Ectodermal cell (in vitro differentiated cells): ENCODE data around the gene SORCS3.

ENCODE experiments used
- H3K27ac ChIP-seq: 2 replicates; pipeline ENCODE4 v1.7.0; 2013; ENCODE audit warnings: mild to moderate bottlenecking, low read depth, low read length; ENCODE audit not compliant: insufficient read depth, poor library complexity, severe bottlenecking
- H3K27me3 ChIP-seq: 2 replicates; pipeline ENCODE4 v1.7.0; 2013; ENCODE audit warnings: mild to moderate bottlenecking, low read length; ENCODE audit not compliant: insufficient read depth, control insufficient read depth, poor library complexity, severe bottlenecking
- H3K36me3 ChIP-seq: one replicate; pipeline ENCODE4 v1.7.0; 2013; ENCODE audit warnings: low read length; ENCODE audit not compliant: control insufficient read depth, insufficient read depth
- H3K4me1 ChIP-seq: one replicate; pipeline ENCODE4 v1.7.0; 2013; ENCODE audit warnings: low read length; ENCODE audit not compliant: control insufficient read depth, insufficient read depth
- H3K4me3 ChIP-seq: 2 replicates; pipeline ENCODE4 v1.7.0; 2013; ENCODE audit warnings: low read depth, low read length, control low read depth; ENCODE audit not compliant: insufficient read depth
- H3K9me3 ChIP-seq: 2 replicates; pipeline ENCODE4 v1.7.0; 2013; ENCODE audit warnings: mild to moderate bottlenecking, low read length, moderate library complexity; ENCODE audit not compliant: control insufficient read depth
- WGBS, 2 experiments: methylation state at CpG; one replicate each; pipeline ENCODE4 v1.1.7; 2013; ENCODE audit warnings: missing lambda C conversion rate in 2 of 2; 5-methylcytosine and 5-hydroxymethylcytosine counted together

SORCS3 gene

GRCh38 chr10:104767282-104767681 lies 126.2 kb downstream of the SORCS3 start:
- no peaks in the 10 kb centered on the region for H3K27me3 ChIP-seq
- no peak overlapping the region for H3K4me3 ChIP-seq
- 71 to 84% methylated on average over 2 of the region's 2 CpGs for WGBS, 2 experiments
- H3K9me3 ChIP-seq: no peaks in the 10 kb centered on the region
- H3K4me1 ChIP-seq: no peaks in the 10 kb centered on the region
- no peak overlapping the region for H3K27ac ChIP-seq
- no peaks in the 10 kb centered on the region for H3K36me3 ChIP-seq

- Histone ChIP-seq H3K4me3 (no peak overlapping the region), H3K4me1 (no peaks in the 10 kb centered on the region), H3K9me3 (no peaks in the 10 kb centered on the region), H3K36me3 (no peaks in the 10 kb centered on the region), H3K27ac (no peak overlapping the region), H3K27me3 (no peaks in the 10 kb centered on the region)
- 83 to 94% methylated on average over 1 of the region's 1 CpG for WGBS, 2 experiments
Measured at GRCh38 chr10:104767745-104768144, 126.7 kb downstream of the SORCS3 start.

GRCh38 chr10:104773105-104773504 lies 132.0 kb downstream of the SORCS3 start:
- 89 to 91% methylated on average over 3 of the region's 3 CpGs for WGBS, 2 experiments
- no peak overlapping the region for H3K4me3 ChIP-seq

GRCh38 chr10:104774234-104774633 lies 133.1 kb downstream of the SORCS3 start:
- H3K9me3 ChIP-seq: no peaks in the 10 kb centered on the region
- H3K27ac ChIP-seq: no peak overlapping the region
- H3K4me1 ChIP-seq: no peaks in the 10 kb centered on the region
- no peaks in the 10 kb centered on the region for H3K36me3 ChIP-seq
- 74 to 87% methylated on average over 6 of the region's 6 CpGs for WGBS, 2 experiments
- H3K27me3 ChIP-seq: no peaks in the 10 kb centered on the region
- H3K4me3 ChIP-seq: no peak overlapping the region

More at GRCh38 chr10:104773105-104773504, 132.0 kb downstream of the SORCS3 start:
- Histone ChIP-seq H3K4me1 (no peaks in the 10 kb centered on the region), H3K36me3 (no peaks in the 10 kb centered on the region), H3K27me3 (no peaks in the 10 kb centered on the region), H3K9me3 (no peaks in the 10 kb centered on the region), H3K27ac (no peak overlapping the region)

GRCh38 chr10:104777086-104777799 lies 136.2 kb downstream of the SORCS3 start:
- Histone ChIP-seq H3K9me3 (no peaks in the 10 kb centered on the region), H3K27ac (no peak overlapping the region), H3K36me3 (no peaks in the 10 kb centered on the region), H3K4me1 (no peaks in the 10 kb centered on the region), H3K27me3 (no peaks in the 10 kb centered on the region), H3K4me3 (no peak overlapping the region)
- WGBS, 2 experiments: 86 to 92% methylated on average over 4 of the region's 4 CpGs

- Histone ChIP-seq H3K9me3 (no peaks in the 10 kb centered on the region), H3K27ac (no peak overlapping the region), H3K4me3 (no peak overlapping the region), H3K27me3 (no peaks in the 10 kb centered on the region), H3K4me1 (no peaks in the 10 kb centered on the region), H3K36me3 (no peaks in the 10 kb centered on the region)
- WGBS, 2 experiments: 92 to 100% methylated on average over 2 to 3 of the region's 3 CpGs
Measured at GRCh38 chr10:104778371-104778770, 137.3 kb downstream of the SORCS3 start.

GRCh38 chr10:104779701-104780100 lies 138.6 kb downstream of the SORCS3 start:
- Histone ChIP-seq H3K4me1 (no peaks in the 10 kb centered on the region), H3K27ac (no peak overlapping the region), H3K4me3 (no peak overlapping the region), H3K27me3 (no peaks in the 10 kb centered on the region), H3K9me3 (no peaks in the 10 kb centered on the region), H3K36me3 (no peaks in the 10 kb centered on the region)
- WGBS, 2 experiments: 87 to 92% methylated on average over 13 to 14 of the region's 14 CpGs

GRCh38 chr10:104780165-104780564 lies 139.1 kb downstream of the SORCS3 start:
- Histone ChIP-seq H3K27me3 (no peaks in the 10 kb centered on the region), H3K4me1 (no peaks in the 10 kb centered on the region), H3K9me3 (no peaks in the 10 kb centered on the region), H3K27ac (no peak overlapping the region), H3K36me3 (no peaks in the 10 kb centered on the region), H3K4me3 (no peak overlapping the region)
- 92 to 96% methylated on average over 5 of the region's 5 CpGs for WGBS, 2 experiments

- Histone ChIP-seq H3K27me3 (no peaks in the 10 kb centered on the region), H3K4me1 (no peaks in the 10 kb centered on the region), H3K9me3 (no peaks in the 10 kb centered on the region), H3K27ac (no peak overlapping the region), H3K4me3 (no peak overlapping the region), H3K36me3 (no peaks in the 10 kb centered on the region)
- 93 to 100% methylated on average over 1 of the region's 1 CpG for WGBS, 2 experiments
Measured at GRCh38 chr10:104780946-104781595, 140.0 kb downstream of the SORCS3 start.

- H3K9me3 ChIP-seq: no peaks in the 10 kb centered on the region
- H3K27ac ChIP-seq: no peak overlapping the region
- H3K4me1 ChIP-seq: peaks cover 3% of the 10 kb centered on the region
- WGBS, 2 experiments: 94 to 96% methylated on average over 2 of the region's 2 CpGs
- no peak overlapping the region for H3K4me3 ChIP-seq
- no peaks in the 10 kb centered on the region for H3K36me3 ChIP-seq
- H3K27me3 ChIP-seq: no peaks in the 10 kb centered on the region
Measured at GRCh38 chr10:104784452-104784851, 143.4 kb downstream of the SORCS3 start.
